Osteocyte (in vitro differentiated cells): Measurements from ENCODE around the gene EDIL3. TPM values are rescaled to one million over a fixed set of nuclear protein-coding genes. Genes with fewer than 3 reads are reported as not detected.
A peak's percentile ranks its signal among the peaks of the same experiment; 100 is the strongest.
"Not testable (repeated sequence)": the region's sequence is repeated elsewhere in the genome, so short reads cannot be mapped to it uniquely, and the experiment has no call there.

Source experiments
- DNase-seq: peaks from one replicate; pipeline ENCODE4 v3.0.0; 2021; ENCODE audit warnings: mixed read lengths; ENCODE audit not compliant: unreplicated experiment; ENCODE audit errors: extremely low spot score
- H3K27ac Mint-ChIP-seq: one replicate; pipeline ENCODE4 v1.8.0; 2021; ENCODE audit warnings: mild to moderate bottlenecking, mixed read lengths; ENCODE audit not compliant: unreplicated experiment
- H3K27me3 Mint-ChIP-seq: one replicate; pipeline ENCODE4 v1.8.0; 2021; ENCODE audit warnings: mixed read lengths; ENCODE audit not compliant: unreplicated experiment
- H3K36me3 Mint-ChIP-seq: one replicate; pipeline ENCODE4 v1.8.0; 2021; ENCODE audit warnings: mixed read lengths; ENCODE audit not compliant: unreplicated experiment
- H3K4me1 Mint-ChIP-seq: one replicate; pipeline ENCODE4 v1.8.0; 2021; ENCODE audit warnings: mixed read lengths; ENCODE audit not compliant: unreplicated experiment
- H3K4me3 Mint-ChIP-seq: one replicate; pipeline ENCODE4 v1.8.0; 2021; ENCODE audit warnings: mild to moderate bottlenecking, moderate library complexity, mixed read lengths; ENCODE audit not compliant: unreplicated experiment
- H3K9me3 Mint-ChIP-seq: one replicate; pipeline ENCODE4 v1.8.0; 2021; ENCODE audit warnings: mixed read lengths; ENCODE audit not compliant: unreplicated experiment
- CTCF ChIP-seq: fragments of 200-600 bp; sonication (generic); IDR thresholded peaks from 2 replicates; pipeline ENCODE4 v1.5.0; 2021; ENCODE audit warnings: antibody characterized with exemption, mild to moderate bottlenecking, moderate library complexity
- total RNA-seq: library from RNA; stranded (reverse); gene quantifications from 2 replicates; pipeline ENCODE4 v1.2.1, GENCODE V29; 2021

Gene EDIL3
- total RNA-seq, 1 donor from 2014 or later = 470 TPM

DNA sequence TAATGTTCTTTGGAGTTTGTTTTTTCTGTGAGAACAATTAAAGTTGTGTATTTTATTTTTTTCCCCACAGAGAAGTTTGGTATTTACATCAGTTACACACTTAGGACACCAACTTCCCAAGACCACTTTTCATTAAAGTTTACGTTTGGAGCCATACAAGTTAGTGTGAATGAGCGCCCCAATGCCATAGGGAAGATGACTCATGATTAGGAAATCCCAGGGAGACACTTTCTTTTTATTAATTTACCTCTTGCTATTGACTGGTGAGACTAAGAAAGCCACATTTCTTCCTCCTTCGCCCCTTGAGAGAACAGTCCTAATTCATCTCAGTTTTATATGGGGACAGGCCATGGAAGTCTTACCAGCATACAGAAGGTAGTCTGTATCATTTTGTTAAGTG is 57.1 kb downstream of the EDIL3 start:
- no peak overlapping the region for H3K4me3 Mint-ChIP-seq
- peaks cover 24% of the 10 kb centered on the region for H3K4me1 Mint-ChIP-seq
- H3K9me3 Mint-ChIP-seq = peaks cover 19% of the 10 kb centered on the region
- no peak overlapping the region for H3K27ac Mint-ChIP-seq
- no peak for TF ChIP-seq CTCF
- DNase-seq = no peak
- peaks cover 43% of the 10 kb centered on the region for H3K36me3 Mint-ChIP-seq
- no peaks in the 10 kb centered on the region for H3K27me3 Mint-ChIP-seq

GRCh38 chr5:84322646-84323045 is 62.0 kb downstream of the EDIL3 start:
- peaks cover 39% of the 10 kb centered on the region for H3K9me3 Mint-ChIP-seq
- no peak for DNase-seq
- H3K4me3 Mint-ChIP-seq = no peak overlapping the region
- H3K27ac Mint-ChIP-seq = no peak overlapping the region
- peaks cover 61% of the 10 kb centered on the region for H3K36me3 Mint-ChIP-seq
- no peaks in the 10 kb centered on the region for H3K27me3 Mint-ChIP-seq
- TF ChIP-seq CTCF = no peak
- H3K4me1 Mint-ChIP-seq = peaks cover 21% of the 10 kb centered on the region

DNA sequence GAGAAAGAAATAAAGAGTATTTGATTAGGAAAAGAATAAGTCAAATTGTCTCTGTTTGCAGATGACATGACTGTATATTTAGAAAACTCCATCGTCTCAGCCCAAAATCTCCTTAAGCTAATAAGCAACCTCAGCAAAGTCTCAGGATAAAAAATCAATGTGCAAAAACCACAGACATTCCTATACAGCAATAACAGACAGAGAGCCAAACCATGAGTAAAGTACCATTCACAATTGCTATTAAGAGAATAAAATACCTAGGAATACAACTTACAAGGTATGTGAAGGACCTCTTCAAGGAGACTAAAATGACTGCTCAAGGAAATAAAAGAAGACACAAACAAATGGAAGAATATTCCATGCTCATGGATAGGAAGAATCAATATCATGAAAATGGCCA is 66.9 kb downstream of the EDIL3 start:
- not testable (repeated sequence) for H3K27ac Mint-ChIP-seq, H3K4me3 Mint-ChIP-seq, DNase-seq, H3K27me3 Mint-ChIP-seq
- Mint-ChIP-seq H3K36me3 (peaks cover 38% of the 10 kb centered on the region), H3K4me1 (peaks cover 29% of the 10 kb centered on the region), H3K9me3 (peaks cover 30% of the 10 kb centered on the region)

GRCh38 chr5:84312280-84312679 is 72.4 kb downstream of the EDIL3 start:
- not testable (repeated sequence) for H3K27me3 Mint-ChIP-seq, H3K4me3 Mint-ChIP-seq, H3K27ac Mint-ChIP-seq, H3K9me3 Mint-ChIP-seq, DNase-seq
- H3K36me3 Mint-ChIP-seq = peaks cover 16% of the 10 kb centered on the region
- peaks cover 34% of the 10 kb centered on the region for H3K4me1 Mint-ChIP-seq

DNA sequence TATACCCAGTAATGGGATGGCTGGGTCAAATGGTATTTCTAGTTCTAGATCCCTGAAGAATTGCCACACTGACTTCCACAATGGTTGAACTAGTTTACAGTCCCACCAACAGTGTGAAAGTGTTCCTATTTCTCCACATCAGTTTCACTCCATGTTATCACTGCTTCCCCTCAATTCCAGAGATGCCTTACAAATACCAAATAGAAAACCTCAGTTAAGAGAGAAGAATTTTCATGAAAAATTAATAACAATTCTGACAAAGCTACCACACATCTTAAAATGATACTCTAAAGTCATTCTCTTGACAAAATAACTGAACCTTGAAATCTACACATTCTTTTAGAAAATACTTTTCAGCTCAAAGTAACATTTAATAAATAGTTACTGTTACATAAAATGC is 74.8 kb downstream of the EDIL3 start:
- DNase-seq, H3K4me3 Mint-ChIP-seq, H3K27me3 Mint-ChIP-seq, H3K9me3 Mint-ChIP-seq: not testable (repeated sequence)
- peaks cover 33% of the 10 kb centered on the region for H3K4me1 Mint-ChIP-seq
- H3K27ac Mint-ChIP-seq = peak overlapping the region; percentile 74
- H3K36me3 Mint-ChIP-seq = peaks cover 16% of the 10 kb centered on the region

- H3K36me3 Mint-ChIP-seq = peaks cover 9% of the 10 kb centered on the region
- DNase-seq = no peak
- H3K4me1 Mint-ChIP-seq = peaks cover 52% of the 10 kb centered on the region
- H3K9me3 Mint-ChIP-seq = no peaks in the 10 kb centered on the region
- peak overlapping the region; percentile 16 for H3K27ac Mint-ChIP-seq
- H3K27me3 Mint-ChIP-seq = no peaks in the 10 kb centered on the region
- no peak overlapping the region for H3K4me3 Mint-ChIP-seq
- TF ChIP-seq CTCF = no peak
Measured at GRCh38 chr5:84306601-84307000, 78.1 kb downstream of the EDIL3 start.

DNA sequence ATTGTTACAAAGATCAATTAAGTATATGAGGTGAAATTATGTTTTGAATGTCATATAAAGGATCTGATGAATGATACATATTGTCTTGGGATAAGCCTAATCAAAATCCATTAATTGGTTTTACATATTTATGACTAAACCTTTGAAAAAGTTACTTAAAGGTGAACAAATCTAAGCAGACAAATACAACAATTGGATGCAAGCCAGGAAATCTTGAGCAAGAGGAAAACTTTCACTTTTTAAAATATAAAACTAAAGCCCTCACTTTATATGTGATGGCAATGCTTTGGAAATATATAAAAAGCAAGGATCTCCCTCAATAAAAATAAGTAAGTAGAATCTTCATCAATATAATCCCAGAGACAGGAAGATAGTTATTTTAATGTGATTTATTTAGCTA is 80.1 kb downstream of the EDIL3 start:
- no peaks in the 10 kb centered on the region for H3K9me3 Mint-ChIP-seq
- H3K36me3 Mint-ChIP-seq = peaks cover 4% of the 10 kb centered on the region
- H3K4me1 Mint-ChIP-seq = peaks cover 53% of the 10 kb centered on the region
- DNase-seq = no peak
- no peak for TF ChIP-seq CTCF
- H3K27ac Mint-ChIP-seq = peak overlapping the region; percentile 32
- no peaks in the 10 kb centered on the region for H3K27me3 Mint-ChIP-seq
- H3K4me3 Mint-ChIP-seq = no peak overlapping the region
